GM18868 (cell line): ENCODE measurements around the gene ATP23.

Source experiments
- ATAC-seq: cut with Tn5 transposase; IDR thresholded peaks from one replicate; pipeline ENCODE4 v1.9.1; 2021; ENCODE audit warnings: mild to moderate bottlenecking, moderate library complexity; ENCODE audit not compliant: unreplicated experiment

The ATP23 gene, protein sequence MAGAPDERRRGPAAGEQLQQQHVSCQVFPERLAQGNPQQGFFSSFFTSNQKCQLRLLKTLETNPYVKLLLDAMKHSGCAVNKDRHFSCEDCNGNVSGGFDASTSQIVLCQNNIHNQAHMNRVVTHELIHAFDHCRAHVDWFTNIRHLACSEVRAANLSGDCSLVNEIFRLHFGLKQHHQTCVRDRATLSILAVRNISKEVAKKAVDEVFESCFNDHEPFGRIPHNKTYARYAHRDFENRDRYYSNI

DNA sequence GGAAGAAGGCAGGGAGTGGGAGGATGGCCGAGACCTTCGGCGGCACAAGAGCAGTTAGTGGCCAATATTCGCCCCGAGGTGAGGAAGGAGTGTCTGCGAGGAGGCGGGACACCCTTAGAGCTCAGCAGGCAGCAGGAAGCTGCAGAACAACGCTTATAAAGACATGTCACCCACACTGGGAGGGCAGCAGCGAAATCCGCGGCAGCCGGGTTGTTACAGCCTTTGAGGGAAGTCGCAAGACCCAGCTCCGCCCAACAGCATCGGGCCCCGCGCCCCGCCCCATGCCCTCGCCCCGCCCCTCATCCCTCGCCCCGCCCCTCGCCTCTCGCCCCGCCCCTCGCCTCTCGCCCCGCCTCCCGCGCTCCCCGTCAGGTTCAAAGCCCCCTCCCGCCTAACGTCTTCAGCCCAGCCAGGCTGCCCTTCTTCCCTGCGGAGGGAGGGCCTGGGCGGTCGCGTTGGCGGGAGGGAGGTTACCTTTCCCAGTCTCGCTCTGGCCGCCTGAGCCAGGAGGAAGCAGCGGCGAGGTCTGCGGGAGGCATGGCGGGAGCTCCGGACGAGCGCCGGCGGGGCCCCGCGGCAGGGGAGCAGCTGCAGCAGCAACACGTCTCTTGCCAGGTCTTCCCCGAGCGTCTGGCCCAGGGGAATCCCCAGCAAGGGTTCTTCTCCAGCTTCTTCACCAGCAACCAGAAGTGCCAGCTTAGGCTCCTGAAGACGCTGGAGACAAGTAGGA, at the start of gene ATP23:
Gene ATP23, plus strand, starts transcription at position 403 of the 730 bp plus-strand sequence. Its CDS starts 135 bp downstream, at position 538.
- ATAC-seq: peak; percentile 85

DNA sequence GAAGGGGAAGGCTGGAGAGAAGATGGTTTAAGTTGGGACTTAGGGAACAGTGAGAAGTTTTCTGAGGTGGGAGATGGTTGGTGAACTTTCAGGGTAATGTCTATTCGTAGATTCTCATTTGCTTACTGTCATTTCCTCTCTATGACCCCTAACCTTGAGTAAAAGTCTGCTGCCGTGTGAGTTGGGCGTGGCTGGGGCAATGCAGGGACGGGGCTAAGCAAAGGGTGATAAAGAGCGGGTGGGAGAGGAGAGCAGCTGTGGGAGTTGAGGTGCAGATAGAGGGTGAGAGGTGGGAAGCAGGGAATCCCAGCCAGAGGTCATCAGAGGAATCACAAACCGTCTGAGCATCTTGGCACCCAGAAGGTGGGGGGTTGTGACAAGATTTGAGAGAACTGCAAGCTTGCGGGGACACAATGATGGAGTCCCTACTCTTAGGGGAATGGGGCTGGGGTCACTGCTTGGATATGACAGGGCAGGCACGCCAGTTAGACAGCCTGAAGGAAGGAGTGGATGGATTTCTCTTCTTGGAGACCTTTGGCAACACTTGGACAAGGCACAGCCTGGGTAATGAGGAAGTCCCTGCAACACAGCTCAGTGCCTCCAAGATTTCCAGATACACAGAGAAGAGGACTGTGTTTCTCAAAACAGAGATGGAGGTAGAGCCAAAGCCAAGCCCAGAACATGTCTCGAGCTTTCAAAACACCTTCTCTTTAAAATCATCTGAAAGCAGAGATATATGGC, 49.0 kb upstream of the ATP23 start:
- ATAC-seq: no peak

DNA sequence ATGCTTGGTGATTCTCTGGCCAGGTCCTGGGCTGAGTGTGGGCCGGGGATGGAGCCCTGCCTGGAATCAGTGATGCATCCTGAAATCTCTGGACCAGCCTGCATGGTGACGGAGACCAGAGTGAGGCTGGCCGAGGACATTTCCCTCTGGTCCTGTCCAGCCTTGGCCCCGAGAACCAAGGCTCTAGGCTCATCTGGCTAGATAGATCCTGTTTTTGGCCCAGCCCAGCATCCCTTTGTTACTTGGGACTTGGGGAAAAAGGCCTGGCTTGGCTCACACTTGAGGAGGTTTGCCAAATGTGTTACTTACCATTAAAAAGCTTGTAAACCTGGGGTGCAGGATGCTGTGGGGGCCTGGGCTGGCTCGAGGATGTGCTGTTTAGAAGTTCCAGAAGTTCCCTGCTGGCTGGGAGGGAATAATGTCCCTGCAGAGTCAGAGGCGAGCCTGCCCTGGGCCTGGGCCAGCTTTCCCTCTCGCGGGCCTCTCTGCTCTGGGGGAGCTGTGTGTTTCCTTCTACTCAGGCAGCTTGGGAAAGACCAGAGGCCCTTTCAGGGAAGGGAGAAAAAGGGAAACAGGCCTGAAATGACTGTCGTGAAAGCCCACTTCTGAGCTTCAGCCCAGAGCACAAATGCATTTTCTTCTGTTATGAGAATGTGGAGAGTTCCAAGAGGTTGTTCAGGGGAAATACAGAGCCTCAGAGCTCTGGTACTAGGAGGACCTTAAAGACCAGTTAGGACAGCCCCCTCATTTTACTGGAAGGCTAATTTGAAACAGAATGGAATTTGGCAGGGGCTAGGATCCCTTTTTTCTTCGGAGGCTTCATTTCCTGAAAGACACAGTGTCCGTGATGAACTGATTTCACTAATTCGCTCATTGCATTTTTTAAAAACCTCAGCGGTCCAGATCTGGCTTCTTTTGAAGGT, 47.7 kb upstream of the ATP23 start:
- no peak for ATAC-seq

DNA sequence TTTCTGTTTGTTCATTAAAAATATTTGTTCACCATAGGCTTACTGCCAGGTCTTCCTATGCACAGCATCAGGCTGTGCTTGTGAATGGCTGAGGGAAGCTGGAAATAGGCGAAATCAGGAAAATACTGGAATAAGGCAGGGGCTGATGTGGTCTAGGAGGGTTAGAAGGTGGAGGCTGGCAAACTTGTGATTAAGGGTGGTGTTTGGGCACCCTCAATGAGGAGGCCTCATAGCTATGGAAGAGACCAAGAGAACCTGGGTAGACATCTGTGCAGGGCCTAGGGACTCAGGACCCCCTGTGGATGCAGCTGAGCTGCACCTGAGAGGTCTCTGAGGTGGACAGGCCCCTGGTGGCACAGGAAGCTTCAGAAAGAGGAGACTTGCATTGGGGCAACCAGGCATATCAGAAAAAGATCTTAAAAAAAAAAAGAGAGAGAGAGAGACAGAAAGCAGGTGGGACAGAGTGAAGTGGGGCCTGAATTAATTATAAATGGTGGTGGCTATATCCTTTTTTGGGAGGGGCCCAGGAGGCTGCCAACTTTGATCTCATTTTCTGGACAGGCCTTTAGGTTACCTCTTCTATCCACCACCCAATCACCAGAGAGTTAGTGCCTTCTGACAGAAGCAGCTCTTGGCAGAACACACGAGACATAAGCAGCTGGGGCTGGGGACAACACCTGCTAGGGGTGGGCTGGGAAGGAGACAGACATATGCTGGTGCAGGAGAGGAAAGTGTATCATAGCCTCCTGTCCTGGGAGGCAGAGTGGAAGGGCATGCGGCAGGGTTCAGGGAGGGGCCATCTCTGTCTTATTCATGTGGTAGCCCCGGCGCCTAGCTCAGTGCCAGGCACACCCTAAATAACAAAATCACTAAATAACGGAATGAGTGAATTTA, 46.7 kb upstream of the ATP23 start:
- no peak for ATAC-seq

DNA sequence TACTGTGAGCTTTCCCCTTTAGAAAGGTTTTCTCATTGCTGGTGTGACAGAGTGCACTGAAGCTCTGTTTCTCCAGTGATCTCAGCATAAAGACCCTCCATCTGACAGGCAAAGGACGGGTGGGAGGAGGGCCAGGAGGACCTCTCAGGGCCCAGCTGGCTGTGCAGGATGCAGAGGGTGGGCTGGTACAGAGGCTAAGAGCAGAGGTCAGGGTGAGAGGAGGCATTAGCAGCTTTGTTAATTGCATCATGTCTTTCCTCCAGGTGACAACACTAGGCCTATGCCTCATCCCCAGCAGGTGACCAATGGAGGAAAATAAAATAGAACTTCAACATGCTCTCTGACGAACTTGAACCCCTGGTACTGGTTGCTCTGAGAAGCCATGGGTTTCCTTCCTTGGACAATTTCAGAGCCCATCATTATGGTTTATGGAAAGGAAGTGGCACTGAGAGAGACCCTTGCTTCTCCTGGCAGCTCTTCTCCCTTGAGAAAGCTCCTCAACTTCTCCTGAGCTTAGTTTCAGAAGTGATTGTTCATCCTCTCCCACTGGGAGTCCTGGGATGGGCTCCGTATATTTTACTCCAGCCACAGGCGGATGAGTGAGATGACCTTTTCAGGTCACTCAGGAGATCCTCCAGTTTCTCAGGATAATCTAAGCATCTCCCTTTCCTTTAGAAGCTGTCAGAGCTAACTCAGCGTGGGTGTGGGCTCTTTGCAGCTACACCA, 45.8 kb upstream of the ATP23 start:
- no peak for ATAC-seq

DNA sequence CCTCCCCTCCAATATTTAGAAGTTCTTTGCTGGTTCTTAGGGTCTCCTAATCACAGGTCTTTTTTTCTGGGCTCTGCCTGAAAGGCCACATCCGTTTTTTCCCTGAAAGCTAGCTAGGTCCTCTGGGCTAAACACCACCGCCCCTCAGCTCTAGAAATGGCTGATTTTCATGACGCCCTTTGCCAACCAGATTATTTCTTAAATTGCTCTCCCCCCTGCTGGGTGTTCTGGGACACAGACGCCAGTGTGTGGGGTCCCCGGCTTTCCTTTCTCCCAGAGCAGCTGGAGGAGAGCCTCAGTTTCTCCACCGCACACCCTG, 45.3 kb upstream of the ATP23 start:
- no peak for ATAC-seq

DNA sequence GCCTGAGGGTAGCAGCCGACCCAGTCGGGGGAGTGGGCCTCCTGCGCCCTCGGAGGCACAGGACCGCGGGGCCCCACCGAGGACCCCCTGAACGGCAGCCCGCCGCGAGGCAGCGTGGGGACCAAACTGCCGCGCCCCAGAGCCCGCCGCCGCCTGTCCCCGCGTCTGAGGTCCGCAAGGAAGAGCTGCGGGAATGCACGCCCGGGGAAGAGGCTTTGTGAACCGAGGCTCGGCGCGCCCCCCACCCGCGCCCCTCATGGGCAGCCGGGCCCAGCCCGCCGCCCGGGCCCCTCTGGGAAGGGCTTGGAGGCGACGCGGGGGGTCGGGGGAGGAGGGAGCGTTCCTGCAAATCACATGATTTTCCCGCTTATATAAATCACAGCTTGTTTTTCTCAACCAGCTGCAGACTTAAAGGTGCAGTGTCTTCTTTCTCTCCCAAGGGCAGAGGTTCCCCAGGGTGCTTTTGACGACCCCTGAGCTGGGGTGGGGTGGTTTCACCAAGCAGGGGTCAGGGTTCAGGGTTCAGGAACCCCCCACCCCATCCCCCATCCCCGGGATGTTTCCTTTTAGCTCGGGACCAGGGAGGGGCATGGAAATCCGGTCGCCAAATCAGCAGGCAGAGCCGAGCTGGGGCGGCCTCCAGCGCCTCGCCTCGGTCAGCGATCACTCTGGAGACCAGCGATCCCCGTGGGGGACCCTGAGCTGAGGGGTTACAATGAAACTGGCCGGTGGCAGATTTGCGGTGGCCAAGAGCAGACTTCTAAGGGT, 44.7 kb upstream of the ATP23 start:
- ATAC-seq: no peak

DNA sequence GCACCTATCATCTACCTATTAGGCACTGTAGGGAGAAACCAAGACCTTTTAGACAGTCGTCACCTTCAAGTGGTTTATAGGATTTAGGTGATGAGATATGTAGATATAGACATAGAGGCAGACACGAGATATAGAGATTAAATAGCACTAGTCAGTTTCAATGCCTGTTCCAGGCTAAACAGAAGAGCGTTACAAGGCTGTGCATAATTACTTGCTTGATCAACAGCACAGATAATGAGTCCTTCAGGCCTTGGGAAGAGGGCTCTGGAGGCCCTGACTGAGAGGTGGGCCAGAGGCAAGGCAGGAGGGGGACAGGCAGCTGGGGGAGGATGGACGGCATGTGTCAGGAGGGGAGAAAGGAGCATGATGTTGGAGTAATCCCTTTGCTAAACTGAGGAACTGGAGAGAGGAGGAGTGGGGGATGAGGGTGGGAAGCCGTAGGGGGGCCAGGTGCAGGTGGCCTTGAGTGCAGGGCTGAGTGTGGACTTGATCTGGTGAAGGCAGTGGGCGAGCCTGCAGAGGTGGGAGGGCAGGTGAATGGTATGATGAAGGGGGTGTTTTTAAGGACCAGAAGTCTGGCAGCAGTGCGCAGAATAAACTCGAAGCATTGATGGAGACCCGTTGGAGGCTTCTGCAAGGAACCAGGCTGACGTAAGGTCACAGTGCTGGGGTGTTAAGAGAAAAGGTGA, 43.9 kb upstream of the ATP23 start:
- no peak for ATAC-seq

DNA sequence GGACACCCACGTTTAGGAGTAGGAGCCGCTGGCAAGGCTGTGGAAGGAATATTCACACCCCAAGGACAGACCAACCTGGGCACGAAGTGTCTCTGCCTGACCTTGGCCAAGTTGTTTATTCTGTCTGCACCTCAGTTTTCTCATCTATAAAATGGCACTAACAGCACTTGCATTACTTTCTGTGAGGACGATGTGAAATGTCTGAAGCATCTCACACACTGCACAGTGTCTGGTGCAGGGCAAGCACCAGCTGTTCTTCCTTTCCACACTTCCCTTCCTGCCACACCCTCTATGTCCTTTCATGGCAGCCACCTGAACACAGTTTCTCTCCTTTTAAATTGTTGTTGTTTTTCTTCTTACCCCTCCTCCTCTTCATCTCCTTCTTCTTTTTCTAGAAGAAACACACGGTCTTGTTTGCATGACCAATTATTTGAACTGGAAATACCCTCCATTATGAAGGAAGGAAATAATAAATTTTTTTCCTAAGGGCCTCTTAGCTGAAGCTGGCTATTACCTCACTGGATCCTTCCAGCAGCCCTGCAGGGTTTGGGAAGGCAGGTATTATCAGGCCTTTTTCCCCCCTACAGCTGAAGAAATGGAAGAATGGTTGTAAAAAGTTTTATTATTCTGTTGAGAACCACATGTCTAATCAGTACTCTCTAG, 42.9 kb upstream of the ATP23 start:
- peak; percentile 19 for ATAC-seq

DNA sequence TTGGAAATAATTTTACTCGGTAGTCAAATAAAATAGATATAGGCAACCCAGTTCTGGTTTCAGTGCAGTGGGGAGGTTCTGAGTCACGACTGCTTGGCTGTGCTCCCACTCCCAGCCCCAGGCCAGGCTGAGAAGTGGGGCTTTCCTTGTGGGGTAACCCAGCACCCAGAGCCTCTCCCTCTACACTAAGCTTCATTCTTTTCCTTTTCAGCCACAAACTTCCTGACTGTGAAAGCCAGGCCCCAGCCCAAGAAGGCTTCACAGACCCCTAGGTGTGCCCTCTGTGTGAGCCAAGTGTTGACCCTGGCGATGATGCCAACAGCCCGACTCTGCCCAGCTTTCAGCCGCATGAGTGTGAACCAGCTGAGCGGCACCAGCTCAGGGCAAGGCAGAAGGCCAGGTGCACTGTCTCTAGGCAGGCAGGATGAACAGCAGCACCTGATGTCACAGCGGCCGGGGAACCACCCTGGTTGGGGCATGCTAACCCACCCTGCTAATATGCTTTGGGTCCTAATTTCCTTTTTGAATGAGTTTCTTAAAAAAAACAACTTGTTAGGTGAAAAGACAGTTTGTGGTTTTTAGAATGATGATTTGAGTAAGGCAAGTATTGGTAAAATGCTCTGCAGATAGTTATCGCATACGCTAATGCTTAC, 42.2 kb upstream of the ATP23 start:
- peak; percentile 88 for ATAC-seq

DNA sequence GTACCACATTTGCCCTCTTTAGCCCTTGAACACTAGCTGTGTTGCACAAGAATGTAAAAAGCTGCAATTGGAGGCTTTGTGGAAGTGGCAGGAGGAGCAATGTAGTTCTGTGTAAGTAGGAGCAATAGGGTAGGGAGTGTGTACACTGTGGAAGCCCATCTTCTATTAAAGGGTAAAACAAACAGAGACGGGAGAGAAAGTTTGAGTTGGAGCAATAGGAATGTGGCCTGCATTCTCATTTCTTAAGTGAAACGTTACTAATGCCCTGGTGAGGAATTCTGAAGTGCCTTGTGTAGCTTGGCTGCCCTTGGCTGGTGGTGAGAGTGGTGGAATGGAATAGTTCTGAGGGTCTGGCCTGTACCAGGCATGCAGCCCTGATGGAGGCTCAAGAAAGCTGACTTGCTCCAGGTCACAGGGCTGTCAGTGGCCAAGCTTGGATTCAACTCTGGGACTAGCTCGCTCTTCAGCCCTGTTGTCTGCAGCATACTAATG, 38.8 kb upstream of the ATP23 start:
- ATAC-seq: no peak

DNA sequence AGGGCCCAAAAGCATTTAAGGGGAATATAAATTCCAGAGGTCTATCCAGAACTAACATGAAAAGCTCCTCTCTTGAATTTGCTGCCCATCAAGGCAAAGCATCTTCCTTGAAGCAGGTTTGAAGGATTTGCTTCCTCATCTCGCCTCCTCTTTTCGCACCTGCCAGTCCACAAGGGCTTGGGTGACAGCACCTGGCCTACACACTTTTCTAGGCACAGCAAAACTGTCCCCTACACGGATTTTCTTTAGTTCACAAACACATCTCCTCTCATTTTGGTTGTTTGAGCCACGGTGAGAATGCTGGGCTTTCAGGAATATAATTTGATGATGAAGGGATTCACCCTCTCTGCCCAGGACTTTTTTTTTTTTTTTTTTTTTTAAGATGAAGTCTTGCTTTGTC, 36.9 kb upstream of the ATP23 start:
- ATAC-seq: no peak

DNA sequence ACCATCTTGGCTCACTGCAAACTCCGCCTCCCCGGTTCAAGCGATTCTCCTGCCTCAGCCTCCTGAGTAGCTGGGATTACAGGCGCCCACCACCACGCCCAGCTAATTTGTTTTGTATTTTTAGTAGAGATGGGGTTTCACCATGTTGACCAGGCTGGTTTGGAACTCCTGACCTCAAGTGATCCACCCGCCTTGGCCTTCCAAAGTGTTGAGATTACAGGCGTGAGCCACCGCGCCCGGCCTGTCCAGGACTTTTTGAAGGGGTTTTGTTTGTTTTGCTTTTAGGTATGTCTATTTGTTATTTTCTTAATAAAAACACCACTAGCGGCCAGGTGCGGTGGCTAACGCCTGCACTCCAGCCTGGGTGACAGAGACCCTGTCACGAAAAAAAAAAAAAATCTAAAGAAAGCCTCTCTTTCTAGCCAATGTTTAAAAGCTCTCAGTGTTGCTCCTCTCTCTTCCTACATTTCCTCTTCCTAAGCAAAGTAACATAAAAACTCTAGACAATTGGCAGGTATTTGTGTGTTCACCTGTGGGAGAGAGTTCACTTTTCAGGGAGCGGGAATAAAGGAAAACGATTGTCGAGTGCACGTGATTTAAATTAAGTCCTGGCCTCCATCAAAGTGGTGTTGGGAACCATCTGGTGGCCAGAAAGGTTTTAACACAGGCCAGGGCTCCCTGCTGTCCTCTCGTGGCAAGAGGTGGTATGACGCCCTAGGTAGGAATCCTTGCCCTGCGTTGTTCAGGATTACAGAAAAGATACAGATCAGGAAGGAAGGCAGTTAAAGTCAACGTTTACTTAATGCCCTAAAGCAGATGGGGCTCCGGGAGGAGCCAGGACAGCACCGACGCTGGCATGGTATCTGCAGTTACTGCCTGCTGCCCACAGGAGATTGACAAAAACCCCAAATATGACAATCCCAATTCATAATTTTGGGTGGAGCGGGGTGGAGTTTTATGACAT, 36.2 kb upstream of the ATP23 start:
- ATAC-seq: peak; percentile 95

DNA sequence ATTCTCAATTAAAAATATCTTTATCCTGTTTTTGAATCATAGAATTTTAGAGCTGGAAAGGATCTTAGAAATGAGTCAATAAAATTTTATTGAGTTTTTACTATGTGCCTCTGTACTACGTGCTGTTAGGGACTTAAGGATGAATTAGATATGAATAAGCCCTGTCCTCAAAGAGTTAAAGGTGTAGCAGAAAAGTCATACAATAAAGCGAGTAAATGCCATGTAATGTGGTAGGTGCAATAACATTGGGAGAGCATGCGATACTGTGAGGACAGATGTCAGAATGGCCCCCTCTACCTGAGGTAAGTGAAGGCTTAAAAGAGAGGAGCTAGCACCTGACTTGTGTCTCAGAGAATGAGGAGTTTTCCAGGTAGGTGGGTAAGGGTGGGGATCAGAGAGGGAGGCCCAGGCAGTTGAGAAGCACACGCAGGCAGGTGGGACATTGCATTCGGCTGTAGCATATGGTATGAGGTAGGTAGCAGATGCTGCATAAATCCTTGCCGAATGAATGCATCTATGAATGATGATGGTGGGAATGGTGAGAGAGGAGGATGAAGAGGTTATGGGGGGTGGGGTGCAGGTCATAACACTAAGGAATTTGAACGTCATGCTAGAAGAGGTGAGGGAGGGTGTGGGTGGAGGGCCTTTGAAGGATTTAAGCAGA, 35.4 kb upstream of the ATP23 start:
- no peak for ATAC-seq

DNA sequence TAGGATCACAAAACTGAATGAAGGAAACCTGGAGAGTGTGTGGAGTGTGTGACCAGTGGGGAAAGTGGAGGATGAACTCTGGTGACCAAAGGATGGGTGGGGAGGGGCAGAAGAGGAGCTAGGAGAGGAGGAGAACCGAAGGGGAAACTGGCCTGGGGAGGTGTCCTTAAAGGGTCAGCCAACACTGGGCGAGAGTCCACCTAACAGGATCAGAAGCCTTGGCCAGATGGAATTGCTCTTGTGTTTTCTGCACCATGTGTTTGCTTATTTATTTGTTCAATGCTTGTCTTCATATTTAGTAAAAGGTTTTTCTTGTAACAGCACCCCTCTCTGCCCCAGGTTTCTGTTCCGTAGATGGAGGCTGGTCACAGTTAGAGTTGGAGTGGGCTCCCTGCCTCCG, 34.5 kb upstream of the ATP23 start:
- no peak for ATAC-seq
